GM21717 (cell line): ENCODE data around the gene CTSW.
A peak's percentile ranks its signal among the peaks of the same experiment; 100 is the strongest.

Source experiments
- ATAC-seq: cut with Tn5 transposase; IDR thresholded peaks from one replicate; pipeline ENCODE4 v1.9.1; 2021; ENCODE audit warnings: mild to moderate bottlenecking, moderate library complexity; ENCODE audit not compliant: unreplicated experiment

CTSW gene

GRCh38 chr11:65855927-65856363 is 23.7 kb upstream of the CTSW start:
- ATAC-seq = no peak

DNA sequence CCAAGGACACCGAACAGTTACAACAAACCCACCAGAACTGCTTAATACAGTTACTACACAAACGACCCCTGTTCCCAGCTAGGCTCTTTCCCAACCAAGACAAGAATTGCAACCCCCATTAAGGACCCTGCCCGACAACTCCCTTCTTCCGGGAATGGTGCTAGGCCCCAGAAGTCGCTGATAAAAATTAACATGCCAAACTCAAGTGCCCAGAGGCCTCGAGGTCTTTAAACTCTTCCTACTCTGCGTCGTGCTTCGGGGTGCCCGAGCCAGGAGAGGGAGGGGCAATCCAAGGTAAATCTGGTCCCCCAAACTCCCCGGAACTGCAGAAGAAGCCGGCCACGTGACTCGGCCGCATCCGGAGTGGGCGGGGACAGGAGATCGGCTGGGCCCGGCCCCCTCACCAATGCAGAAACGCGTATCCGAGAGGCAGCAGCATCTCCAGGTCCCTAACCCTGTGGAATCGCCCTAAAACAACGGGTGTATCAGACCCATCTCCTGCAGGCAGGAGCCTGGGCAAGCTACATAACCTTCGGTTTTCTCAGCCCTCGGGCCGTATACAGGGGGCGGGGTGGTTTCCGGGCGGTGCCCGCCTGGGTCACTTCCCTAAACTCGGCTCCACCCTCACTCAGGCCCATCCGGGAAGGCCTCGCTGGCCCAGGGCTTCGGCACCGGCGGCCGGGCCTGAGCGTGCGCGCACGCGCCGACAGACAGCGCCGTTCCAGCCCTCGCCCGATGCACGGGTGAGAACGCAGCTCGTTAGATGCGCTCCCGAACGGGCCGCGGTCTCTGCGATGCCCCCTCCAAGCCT is 22.7 kb upstream of the CTSW start:
- peak; percentile 25 for ATAC-seq

DNA sequence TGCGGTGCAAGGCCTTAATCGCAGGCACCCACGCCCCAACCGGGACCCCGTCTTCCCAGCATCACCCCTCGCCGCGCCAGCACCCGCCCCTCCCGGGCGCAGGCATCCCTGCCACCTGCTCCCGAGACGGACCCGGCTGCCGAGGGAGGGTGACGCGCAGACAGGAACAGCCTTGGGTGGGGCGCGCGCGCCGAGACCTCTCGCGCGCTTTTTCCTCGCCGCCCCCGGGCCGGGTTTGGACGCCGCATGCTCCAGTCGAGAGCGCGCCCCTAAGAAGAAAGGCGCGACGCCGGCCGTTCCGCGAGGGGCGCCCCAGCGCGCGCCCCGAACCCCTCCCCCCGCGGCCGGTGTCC is 22.2 kb upstream of the CTSW start:
- ATAC-seq = peak; percentile 4

GRCh38 chr11:65857853-65858680 is 21.6 kb upstream of the CTSW start, which contains the start of gene CFL1:
TSS of gene CFL1 (minus strand) at chr11:65858180. CDS start at chr11:65858099, 81 bp downstream.
- ATAC-seq = peak; percentile 28

GRCh38 chr11:65858681-65859087 is 21.0 kb upstream of the CTSW start:
- no peak for ATAC-seq

DNA sequence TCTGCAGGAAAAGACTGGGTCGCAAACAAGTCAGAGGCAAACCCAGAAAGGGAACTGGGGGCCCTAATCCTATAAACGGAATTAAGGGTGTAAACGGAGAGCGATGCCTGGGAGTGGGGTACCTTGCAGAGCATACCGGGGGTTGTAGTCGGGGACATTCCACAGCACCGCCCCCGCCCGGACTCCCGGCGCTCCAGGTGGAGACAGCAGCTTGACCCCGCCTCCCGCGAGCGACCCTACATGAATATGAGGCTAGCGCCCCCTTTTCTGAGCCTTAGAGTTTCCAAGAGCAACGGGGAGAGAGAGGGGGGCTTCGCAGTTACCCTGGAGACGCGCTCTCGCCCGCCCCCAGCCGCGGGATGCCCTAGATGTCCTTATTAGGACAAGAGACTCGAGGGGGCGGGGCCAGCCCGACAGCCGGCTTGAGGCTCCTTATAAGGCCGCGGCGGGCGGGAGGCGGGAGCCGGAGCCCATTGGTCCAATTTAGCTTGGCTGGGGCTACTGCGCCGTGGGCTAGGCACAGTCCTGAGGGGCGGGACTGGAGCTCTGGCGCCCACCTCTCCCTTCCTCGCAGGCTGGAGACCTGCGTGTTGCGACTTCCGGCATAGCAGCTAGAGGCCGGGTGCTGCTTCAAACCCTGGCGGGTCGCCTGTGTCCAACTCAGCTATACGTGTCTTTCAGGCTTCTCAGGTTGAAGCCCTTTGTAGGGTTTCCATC is 20.4 kb upstream of the CTSW start:
- peak; percentile 47 for ATAC-seq

GRCh38 chr11:65859812-65860277 is 19.8 kb upstream of the CTSW start:
- ATAC-seq = no peak

DNA sequence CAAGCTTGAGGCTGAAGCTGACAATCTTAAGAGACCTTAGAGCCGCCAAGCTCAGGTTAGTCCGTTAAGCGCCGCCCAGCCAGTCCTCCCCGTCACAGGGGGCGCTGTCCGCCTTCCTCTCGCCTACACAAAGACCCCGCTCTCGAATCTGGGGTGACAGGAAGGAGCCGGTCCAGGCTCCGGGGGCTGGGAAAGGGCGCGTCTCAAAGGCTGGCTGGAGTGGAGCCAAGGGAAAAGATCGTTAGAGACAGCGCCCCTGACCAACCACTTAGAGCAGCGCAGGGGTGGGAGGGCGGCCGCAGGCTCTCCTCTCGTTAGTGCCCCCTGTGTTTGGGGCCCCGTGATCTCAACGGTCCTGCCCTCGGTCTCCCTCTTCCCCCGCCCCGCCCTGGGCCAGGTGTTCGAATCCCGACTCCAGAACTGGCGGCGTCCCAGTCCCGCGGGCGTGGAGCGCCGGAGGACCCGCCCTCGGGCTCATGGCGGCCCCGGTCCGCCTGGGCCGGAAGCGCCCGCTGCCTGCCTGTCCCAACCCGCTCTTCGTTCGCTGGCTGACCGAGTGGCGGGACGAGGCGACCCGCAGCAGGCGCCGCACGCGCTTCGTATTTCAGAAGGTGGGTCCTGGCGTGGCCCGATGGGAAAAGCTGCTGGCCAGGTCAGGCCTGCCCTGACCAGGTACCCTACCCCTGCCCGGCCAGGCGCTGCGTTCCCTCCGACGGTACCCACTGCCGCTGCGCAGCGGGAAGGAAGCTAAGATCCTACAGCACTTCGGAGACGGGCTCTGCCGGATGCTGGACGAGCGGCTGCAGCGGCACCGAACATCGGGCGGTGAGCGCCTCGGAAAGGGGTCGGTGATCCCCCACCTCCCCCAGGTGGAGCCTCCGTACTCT is 19.1 kb upstream of the CTSW start, which contains the start of gene MUS81:
Gene MUS81 (plus strand): TSS at position 156 of the 887 bp plus-strand sequence. CDS start 321 bp downstream, at position 477.
- peak; percentile 24 for ATAC-seq

DNA sequence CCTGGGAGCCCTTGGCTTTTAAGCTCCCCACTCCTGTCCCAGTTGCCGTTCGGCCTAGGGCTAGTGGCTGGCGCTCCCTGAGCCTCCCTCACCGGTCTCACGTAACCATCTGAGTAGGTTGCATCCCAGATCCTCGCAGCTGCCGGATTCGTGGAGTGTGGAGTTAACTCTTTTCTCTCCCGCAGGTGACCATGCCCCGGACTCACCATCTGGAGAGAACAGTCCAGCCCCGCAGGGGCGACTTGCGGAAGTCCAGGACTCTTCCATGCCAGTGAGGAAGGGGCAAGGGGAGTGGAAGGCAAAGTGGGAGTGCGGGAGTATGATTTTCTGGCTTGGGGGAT is 18.5 kb upstream of the CTSW start:
- ATAC-seq = no peak

DNA sequence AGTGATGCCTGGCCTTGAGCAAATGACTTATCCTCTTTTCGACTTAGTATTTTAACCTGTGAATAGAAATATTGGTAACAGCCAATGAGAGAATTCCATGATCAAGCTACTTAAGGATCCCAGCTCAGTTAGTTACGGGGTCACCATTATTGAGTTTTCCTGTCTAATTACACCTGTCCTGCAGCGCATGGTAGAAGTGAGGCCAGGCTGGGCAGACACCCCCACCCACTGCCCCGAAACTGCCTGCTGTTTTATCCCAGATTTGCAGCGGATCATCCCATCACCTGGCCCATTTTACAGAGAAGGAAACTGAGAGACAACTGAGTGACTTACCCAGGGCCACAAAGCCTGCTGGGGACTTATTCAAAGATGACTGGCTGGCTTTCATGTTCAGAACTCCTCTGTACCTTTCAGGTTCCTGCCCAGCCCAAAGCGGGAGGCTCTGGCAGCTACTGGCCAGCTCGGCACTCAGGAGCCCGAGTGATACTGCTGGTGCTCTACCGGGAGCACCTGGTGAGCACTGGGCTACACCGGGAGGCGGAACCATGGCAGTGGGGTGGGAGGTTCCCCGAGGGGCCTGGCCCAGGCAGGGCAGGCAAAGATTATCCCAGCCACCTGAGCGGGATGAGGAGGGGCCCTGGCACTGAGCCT is 18.0 kb upstream of the CTSW start:
- ATAC-seq = no peak

GRCh38 chr11:65862191-65862735 is 17.4 kb upstream of the CTSW start:
- ATAC-seq = no peak

DNA sequence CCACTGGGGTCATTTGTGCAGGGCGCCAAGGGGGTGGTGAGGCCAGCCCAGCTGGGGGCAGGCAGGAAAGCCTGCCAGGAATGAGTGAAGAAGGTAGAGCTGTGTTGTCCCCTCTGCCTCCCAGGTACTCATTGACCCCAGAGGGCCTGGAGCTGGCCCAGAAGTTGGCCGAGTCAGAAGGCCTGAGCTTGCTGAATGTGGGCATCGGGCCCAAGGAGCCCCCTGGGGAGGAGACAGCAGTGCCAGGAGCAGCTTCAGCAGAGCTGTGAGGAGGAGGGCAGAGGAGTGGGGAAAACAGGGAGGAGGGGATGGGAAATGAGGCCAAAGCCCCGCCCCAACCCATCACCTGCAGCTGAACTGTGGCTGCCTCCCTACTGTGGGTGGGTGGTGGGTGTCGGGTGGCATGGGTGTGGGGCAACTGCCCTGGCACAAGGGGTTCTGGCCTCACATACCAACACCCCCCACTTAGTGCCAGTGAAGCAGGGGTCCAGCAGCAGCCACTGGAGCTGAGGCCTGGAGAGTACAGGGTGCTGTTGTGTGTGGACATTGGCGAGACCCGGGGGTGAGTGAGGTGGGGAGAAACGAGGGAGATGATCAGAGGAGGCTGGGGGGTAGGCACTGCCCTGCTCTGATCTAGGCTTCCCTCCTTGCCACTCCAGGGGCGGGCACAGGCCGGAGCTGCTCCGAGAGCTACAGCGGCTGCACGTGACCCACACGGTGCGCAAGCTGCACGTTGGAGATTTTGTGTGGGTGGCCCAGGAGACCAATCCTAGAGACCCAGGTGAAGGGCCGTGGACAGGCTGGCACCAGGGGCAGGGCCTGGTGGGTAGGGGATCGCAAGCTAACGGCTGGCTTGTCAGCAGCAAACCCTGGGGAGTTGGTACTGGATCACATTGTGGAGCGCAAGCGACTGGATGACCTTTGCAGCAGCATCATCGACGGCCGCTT is 16.4 kb upstream of the CTSW start:
- no peak for ATAC-seq

DNA sequence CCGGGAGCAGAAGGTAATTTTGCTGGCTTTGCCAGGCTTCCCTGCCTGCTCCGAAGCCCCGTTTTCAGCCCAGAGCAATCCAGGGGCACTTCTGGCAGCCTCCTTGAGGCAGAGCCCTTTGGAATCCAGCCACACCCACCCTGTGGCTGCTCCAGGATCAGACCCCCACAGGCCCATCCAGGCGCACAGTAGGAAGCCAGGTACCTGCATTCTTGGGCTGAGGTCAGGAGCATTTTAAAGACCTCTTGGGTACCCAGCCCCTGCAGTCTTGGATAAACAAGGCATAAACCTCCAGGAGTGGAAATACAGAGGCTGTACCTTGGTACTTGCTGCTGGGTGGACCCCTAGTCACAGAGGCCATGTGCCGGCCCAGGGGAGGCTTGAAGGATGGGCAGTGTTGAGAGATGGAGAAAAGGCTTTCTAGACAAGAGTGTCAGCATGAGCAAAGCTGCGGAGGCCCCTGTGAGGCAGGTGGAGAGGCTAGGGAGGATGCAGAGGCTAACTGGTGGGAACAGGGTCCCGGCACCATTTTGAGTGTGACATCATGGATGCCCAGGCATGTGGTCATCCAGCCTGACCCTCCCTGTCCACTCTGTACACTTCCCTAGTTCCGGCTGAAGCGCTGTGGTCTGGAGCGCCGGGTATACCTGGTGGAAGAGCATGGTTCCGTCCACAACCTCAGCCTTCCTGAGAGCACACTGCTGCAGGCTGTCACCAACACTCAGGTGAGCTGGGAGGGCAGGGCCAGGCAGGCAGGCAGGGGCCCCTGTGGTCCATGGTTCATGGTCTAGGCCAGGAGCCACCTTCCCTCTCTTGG is 15.5 kb upstream of the CTSW start:
- no peak for ATAC-seq

DNA sequence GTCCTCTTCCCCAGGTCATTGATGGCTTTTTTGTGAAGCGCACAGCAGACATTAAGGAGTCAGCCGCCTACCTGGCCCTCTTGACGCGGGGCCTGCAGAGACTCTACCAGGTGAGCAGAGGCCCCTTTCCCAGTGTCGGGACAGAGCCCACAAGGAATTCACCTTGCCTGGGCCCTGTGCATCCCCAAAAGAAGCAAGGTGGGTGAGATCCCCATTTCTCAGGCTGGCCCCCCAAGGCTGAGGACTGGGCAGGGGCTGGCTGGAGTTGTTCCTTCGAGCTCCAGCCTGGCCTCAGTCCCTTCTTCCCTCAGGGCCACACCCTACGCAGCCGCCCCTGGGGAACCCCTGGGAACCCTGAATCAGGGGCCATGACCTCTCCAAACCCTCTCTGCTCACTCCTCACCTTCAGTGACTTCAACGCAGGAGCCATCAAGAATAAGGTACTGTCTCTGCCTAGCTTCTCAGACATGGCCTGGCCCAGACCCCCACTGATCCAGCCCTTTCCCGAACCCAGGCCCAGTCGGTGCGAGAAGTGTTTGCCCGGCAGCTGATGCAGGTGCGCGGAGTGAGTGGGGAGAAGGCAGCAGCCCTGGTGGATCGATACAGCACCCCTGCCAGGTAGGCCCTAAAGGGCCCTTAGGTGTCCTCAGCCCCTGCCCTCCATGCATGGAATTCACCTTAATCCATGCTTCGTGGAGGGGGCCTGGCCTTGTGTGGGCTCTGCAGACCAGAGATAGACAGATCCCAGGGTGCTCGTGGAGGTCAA is 14.7 kb upstream of the CTSW start:
- no peak for ATAC-seq

DNA sequence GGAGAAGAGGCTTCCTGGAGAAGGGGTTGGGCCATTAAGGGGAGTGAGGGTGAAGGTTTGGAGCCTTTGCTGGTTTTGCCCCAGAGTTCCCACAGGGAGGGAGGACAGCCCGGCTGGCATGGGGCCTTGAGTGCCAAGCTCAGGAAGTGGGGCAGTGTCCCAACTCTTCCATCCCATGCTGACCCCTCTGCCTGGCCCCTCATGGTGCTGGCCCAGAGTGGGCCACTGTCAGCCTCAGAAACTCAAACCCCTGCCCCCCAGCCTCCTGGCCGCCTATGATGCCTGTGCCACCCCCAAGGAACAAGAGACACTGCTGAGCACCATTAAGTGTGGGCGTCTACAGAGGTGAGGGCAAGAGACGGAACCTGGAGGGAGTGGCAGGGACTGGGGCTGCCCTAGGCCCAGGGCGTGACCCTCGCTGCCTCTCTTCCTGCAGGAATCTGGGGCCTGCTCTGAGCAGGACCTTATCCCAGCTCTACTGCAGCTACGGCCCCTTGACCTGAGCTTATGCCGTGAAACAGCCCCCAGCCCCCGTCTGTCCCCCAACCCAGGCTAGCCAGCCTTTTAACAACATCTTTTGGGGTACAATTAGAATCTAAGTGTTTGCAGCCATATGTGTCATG is 14.0 kb upstream of the CTSW start:
- ATAC-seq = no peak
